Measurements from ENCODE around the gene HIPK4. TPM values are rescaled to one million over a fixed set of nuclear protein-coding genes. Genes with fewer than 3 reads are reported as not detected.

The HIPK4 gene
- total and polyA plus RNA-seq, 2 of the 8 experiments (the other 6 are each of a cell fraction or from before 2014, with no cell fraction given): 0.15 to 0.57 TPM

DNA sequence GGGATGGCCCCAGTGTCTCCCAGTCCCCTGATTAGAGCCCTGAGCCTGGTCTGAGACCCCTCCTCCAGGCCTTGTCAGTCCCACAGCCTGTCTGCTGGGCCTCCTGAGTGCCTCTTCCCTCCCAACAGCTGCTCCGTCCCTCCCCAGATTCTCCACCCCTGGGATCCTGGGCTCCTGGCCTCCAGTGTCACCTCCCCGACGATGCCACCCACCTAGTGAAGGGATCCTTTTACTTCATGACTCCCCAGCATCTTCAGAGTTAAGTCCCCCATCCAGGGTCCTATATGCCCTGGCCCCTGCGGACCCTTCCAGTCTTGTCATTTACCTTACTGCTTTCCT, 27.6 kb upstream of the HIPK4 start:
- no peak overlapping the region for H3K9ac ChIP-seq (replicated peaks in 1 of 4; ENCODE audit: extremely low read depth in 1 of 4, low read depth in 3 of 4, low read length in 3 of 4)
- H2BK5ac ChIP-seq (ENCODE audit: low read depth, low read length): no peak overlapping the region
- DNase-seq (ENCODE audit: low read depth in 1 of 2, low spot score in 2 of 2) (no peak), FAIRE-seq (no peak)
- no peak overlapping the region for H3K27ac ChIP-seq (ENCODE audit: low read depth, low read length)
- no peak overlapping the region for H3K4ac ChIP-seq (replicated peaks; ENCODE audit: insufficient read length, low read depth, low read length)
- H2AFZ ChIP-seq (ENCODE audit: low read length): no peak overlapping the region
- POLR2A ChIA-PET (ENCODE audit: partially characterized antibody): interaction anchor here (0.9 to 4.7 kb wide), 5 partner anchors 9 to 28 kb away, joined by 3 to 18 read pairs (median 10); partner anchors contain the start of genes HIPK4 and SERTAD1
- H2BK20ac ChIP-seq (ENCODE audit: low read length): no peak overlapping the region
- H2BK120ac ChIP-seq (replicated peaks; ENCODE audit: low read depth, low read length): no peak overlapping the region
- no peak overlapping the region for H3K14ac ChIP-seq (ENCODE audit: insufficient read length)
- H4K20me1 ChIP-seq (replicated peaks in 1 of 2; ENCODE audit: control insufficient read depth in 1 of 2, insufficient read depth in 2 of 2, low read length in 2 of 2): no peaks in the 10 kb centered on the region
- no peak overlapping the region for H3K18ac ChIP-seq (ENCODE audit: extremely low read depth, low read length)
- no peaks in the 10 kb centered on the region for H3K9me3 ChIP-seq (ENCODE audit: insufficient read depth in 2 of 2, low read depth in 1 of 2, low read length in 1 of 2)
- H3K4me2 ChIP-seq (ENCODE audit: insufficient read depth in 1 of 2, low read depth in 2 of 2, low read length in 2 of 2): no peak overlapping the region
- no peaks in the 10 kb centered on the region; a peak in 1 of 7 replicates for H3K27me3 ChIP-seq (replicated peaks in 1 of 4; ENCODE audit: control insufficient read depth in 3 of 4, extremely low read depth in 1 of 4, insufficient read depth in 3 of 4, low read length in 3 of 4)
- no peak overlapping the region for H4K91ac ChIP-seq (replicated peaks; ENCODE audit: insufficient read length, low read length)
- no peak overlapping the region for H2AK5ac ChIP-seq (ENCODE audit: low read depth, low read length)
- H4K5ac ChIP-seq (ENCODE audit: insufficient read length, low read depth, low read length): no peak overlapping the region
- H2BK15ac ChIP-seq (ENCODE audit: low read length): peak overlapping the region; percentile 72; the same call in 1 of the 2 replicates
- H4K8ac ChIP-seq (ENCODE audit: extremely low read depth, insufficient read depth, low read length): no peak overlapping the region
- peaks cover 3% of the 10 kb centered on the region; the same call in 1 of the 2 replicates for H3K23me2 ChIP-seq (ENCODE audit: low read depth, low read length)
- peaks cover 4 to 18% (median 9%) of the 10 kb centered on the region in 4 experiments for H3K4me1 ChIP-seq (replicated peaks in 1 of 4; ENCODE audit: control insufficient read depth in 3 of 4, insufficient read depth in 4 of 4, low read length in 3 of 4)
- 0 out of 8 replicates have a peak, but pooled peaks cover 0 to 1% (median 0%) of the 10 kb centered on the region in 4 experiments for H3K36me3 ChIP-seq (ENCODE audit: control insufficient read depth in 2 of 4, insufficient read depth in 4 of 4, low read length in 3 of 4)
- H2BK12ac ChIP-seq (ENCODE audit: low read depth, low read length): 0 out of 2 replicates have a peak overlapping the region, but pooled peaks have one; percentile 75
- no peak overlapping the region for H3K56ac ChIP-seq (replicated peaks; ENCODE audit: insufficient read length, low read depth, low read length)
- no peak overlapping the region for H3K23ac ChIP-seq (ENCODE audit: insufficient read length)
- H3K79me1 ChIP-seq (ENCODE audit: low read depth, low read length): no peaks in the 10 kb centered on the region
- H3K4me3 ChIP-seq (ENCODE audit: extremely low read depth in 1 of 4, insufficient read depth in 2 of 4, low read depth in 3 of 4, low read length in 4 of 4): no peak overlapping the region
- 83% methylated on average over 4 of the region's 4 CpGs; no CpG with 5 or more reads in 1 of the 2 experiments for WGBS, 2 experiments (ENCODE audit: extremely low coverage in 1 of 2, insufficient coverage in 1 of 2, insufficient read length in 1 of 2, insufficient replicate concordance in 2 of 2, low coverage in 1 of 2, low lambda C conversion rate in 2 of 2, missing lambda C conversion rate in 1 of 2)
- CTCF ChIA-PET (ENCODE audit: partially characterized antibody): interaction anchor here (0.7 to 4.4 kb wide), 7 partner anchors 8 to 112 kb away, joined by 3 to 41 read pairs (median 4); no protein-coding TSS in a partner anchor
- H3K79me2 ChIP-seq (ENCODE audit: control insufficient read depth in 1 of 2, insufficient read depth in 2 of 2, low read length in 2 of 2): no peaks in the 10 kb centered on the region
- TF ChIP-seq KDM5A (IDR thresholded peaks at IDR 0.05; ENCODE audit: low read length) (no peak), SP4 (IDR thresholded peaks at IDR 0.05; ENCODE audit: low read length) (no peak), CREB1 (IDR thresholded peaks at IDR 0.05) (no peak), CEBPB (IDR thresholded peaks at IDR 0.05; ENCODE audit: low read depth, low read length) (no peak), ZNF274 (IDR thresholded peaks at IDR 0.05; ENCODE audit: borderline replicate concordance, extremely low read depth, low read length) (no peak), SIRT6 (IDR thresholded peaks at IDR 0.05; ENCODE audit: low read length) (no peak), TEAD4 (IDR thresholded peaks at IDR 0.05; ENCODE audit: low read depth, low read length) (no peak), KDM1A (IDR thresholded peaks at IDR 0.05; ENCODE audit: borderline replicate concordance, low read length) (no peak), KDM4A (IDR thresholded peaks at IDR 0.05; ENCODE audit: low read depth, low read length, severe bottlenecking) (no peak), BACH1 (IDR thresholded peaks at IDR 0.05; ENCODE audit: low read length) (no peak), SP1 (IDR thresholded peaks at IDR 0.05; ENCODE audit: low read depth, low read length) (no peak), TAF1 (IDR thresholded peaks at IDR 0.05; ENCODE audit: low read depth, low read length) (no peak), JUND (IDR thresholded peaks at IDR 0.05; ENCODE audit: low read length) (no peak), ASH2L (IDR thresholded peaks at IDR 0.05; ENCODE audit: low read length) (no peak), MAFK (IDR thresholded peaks at IDR 0.05; ENCODE audit: low read depth, low read length) (no peak)
- TF ChIP-seq, protein P1, sequence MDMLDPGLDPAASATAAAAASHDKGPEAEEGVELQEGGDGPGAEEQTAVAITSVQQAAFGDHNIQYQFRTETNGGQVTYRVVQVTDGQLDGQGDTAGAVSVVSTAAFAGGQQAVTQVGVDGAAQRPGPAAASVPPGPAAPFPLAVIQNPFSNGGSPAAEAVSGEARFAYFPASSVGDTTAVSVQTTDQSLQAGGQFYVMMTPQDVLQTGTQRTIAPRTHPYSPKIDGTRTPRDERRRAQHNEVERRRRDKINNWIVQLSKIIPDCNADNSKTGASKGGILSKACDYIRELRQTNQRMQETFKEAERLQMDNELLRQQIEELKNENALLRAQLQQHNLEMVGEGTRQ (IDR thresholded peaks at IDR 0.05; ENCODE audit: low read length): no peak

All from H1 (cell line).